ENCODE measurements around the gene IL6R. TPM values are rescaled to one million over a fixed set of nuclear protein-coding genes. Genes with fewer than 3 reads are reported as not detected.

The IL6R gene
- total RNA-seq, 1 donor from 2014 or later, result 10.4 TPM

DNA sequence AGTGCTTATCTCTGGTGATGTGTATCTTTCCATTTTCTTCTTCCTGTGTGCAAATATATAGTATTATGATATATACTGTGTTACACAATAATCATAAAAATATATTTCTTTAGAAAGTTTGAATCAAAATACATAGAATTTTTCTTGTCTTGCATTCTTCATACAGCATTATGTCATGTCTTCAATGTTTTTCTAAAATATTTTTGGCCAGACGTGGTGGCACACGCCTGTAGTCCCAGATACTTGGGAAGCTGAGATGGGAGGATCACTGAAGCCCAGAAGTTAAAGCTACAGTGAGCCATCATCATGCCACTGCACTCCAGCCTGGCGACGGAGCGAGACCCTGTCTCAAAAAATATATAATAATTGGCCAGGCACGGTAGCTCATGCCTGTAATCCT lies 41.6 kb downstream of the IL6R start:
- Mint-ChIP-seq H3K9me3 (ENCODE audit: unreplicated experiment) (no peaks in the 10 kb centered on the region), H3K27ac (ENCODE audit: unreplicated experiment) (peak overlapping the region; percentile 80)

DNA sequence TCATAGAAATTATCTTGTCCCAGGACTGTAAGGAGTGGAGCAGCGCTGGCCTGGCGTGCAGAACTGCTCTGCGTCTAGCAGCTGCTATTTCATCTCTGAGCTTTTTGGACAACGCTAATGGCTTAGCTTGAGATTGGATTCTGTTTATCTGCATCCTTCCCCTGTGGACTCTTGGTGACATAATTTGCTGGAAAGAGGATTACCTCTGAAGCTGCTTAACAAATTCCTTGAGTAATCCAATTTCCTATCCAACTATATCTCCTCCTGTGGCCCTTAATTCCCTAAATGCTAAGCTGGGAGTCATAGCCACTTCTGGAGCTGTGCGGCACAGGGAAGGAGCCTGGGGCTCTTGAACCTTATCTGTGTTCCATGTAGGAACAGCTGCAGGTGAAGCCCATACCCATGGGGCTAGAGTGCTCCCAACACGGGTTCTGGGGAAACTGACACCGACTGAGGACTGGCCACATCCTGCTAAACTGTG lies 43.2 kb downstream of the IL6R start:
- Mint-ChIP-seq H3K27ac (ENCODE audit: unreplicated experiment) (no peak overlapping the region), H3K27me3 (ENCODE audit: unreplicated experiment) (no peaks in the 10 kb centered on the region), H3K4me1 (ENCODE audit: unreplicated experiment) (peaks cover 35% of the 10 kb centered on the region), H3K4me3 (ENCODE audit: unreplicated experiment) (no peak overlapping the region), H3K9me3 (ENCODE audit: unreplicated experiment) (no peaks in the 10 kb centered on the region), H3K36me3 (ENCODE audit: unreplicated experiment) (peaks cover 18% of the 10 kb centered on the region)
- TF ChIP-seq, protein P1, sequence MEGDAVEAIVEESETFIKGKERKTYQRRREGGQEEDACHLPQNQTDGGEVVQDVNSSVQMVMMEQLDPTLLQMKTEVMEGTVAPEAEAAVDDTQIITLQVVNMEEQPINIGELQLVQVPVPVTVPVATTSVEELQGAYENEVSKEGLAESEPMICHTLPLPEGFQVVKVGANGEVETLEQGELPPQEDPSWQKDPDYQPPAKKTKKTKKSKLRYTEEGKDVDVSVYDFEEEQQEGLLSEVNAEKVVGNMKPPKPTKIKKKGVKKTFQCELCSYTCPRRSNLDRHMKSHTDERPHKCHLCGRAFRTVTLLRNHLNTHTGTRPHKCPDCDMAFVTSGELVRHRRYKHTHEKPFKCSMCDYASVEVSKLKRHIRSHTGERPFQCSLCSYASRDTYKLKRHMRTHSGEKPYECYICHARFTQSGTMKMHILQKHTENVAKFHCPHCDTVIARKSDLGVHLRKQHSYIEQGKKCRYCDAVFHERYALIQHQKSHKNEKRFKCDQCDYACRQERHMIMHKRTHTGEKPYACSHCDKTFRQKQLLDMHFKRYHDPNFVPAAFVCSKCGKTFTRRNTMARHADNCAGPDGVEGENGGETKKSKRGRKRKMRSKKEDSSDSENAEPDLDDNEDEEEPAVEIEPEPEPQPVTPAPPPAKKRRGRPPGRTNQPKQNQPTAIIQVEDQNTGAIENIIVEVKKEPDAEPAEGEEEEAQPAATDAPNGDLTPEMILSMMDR (IDR thresholded peaks at IDR 0.05), result no peak
- no peak for DNase-seq (ENCODE audit: extremely low spot score, unreplicated experiment)

More for the DNA sequence above, 41.6 kb downstream of the IL6R start:
- no peak for DNase-seq (ENCODE audit: extremely low spot score, unreplicated experiment)
- peaks cover 37% of the 10 kb centered on the region for H3K4me1 Mint-ChIP-seq (ENCODE audit: unreplicated experiment)
- H3K27me3 Mint-ChIP-seq (ENCODE audit: unreplicated experiment), result no peaks in the 10 kb centered on the region
- peaks cover 14% of the 10 kb centered on the region for H3K36me3 Mint-ChIP-seq (ENCODE audit: unreplicated experiment)
- TF ChIP-seq, protein P1 (IDR thresholded peaks at IDR 0.05), result no peak
- H3K4me3 Mint-ChIP-seq (ENCODE audit: unreplicated experiment), result no peak overlapping the region

DNA sequence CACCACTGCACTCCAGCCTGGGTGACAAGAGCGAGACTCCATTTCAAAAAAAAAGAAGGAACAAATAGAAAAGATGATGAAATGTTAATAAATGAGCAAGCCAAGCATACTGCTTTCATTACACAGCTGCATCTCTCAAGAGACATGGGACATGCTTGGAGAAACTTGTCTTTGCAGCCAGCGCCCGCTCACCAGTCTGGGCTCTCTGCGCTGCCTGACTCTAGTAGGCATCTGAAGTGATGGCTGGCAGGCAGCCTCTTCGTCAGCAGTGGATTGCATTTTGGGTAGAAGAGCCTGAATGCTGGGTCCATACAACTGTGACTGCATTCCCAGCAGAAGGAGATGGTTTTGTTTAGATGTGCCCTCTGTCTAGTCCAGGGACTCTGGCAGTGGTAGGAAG lies 48.0 kb downstream of the IL6R start:
- no peak overlapping the region for H3K4me3 Mint-ChIP-seq (ENCODE audit: unreplicated experiment)
- H3K27me3 Mint-ChIP-seq (ENCODE audit: unreplicated experiment), result no peaks in the 10 kb centered on the region
- peaks cover 24% of the 10 kb centered on the region for H3K4me1 Mint-ChIP-seq (ENCODE audit: unreplicated experiment)
- TF ChIP-seq, protein P1 (IDR thresholded peaks at IDR 0.05), result no peak
- no peaks in the 10 kb centered on the region for H3K9me3 Mint-ChIP-seq (ENCODE audit: unreplicated experiment)
- peaks cover 34% of the 10 kb centered on the region for H3K36me3 Mint-ChIP-seq (ENCODE audit: unreplicated experiment)
- peak overlapping the region; percentile 54 for H3K27ac Mint-ChIP-seq (ENCODE audit: unreplicated experiment)
- no peak for DNase-seq (ENCODE audit: extremely low spot score, unreplicated experiment)

DNA sequence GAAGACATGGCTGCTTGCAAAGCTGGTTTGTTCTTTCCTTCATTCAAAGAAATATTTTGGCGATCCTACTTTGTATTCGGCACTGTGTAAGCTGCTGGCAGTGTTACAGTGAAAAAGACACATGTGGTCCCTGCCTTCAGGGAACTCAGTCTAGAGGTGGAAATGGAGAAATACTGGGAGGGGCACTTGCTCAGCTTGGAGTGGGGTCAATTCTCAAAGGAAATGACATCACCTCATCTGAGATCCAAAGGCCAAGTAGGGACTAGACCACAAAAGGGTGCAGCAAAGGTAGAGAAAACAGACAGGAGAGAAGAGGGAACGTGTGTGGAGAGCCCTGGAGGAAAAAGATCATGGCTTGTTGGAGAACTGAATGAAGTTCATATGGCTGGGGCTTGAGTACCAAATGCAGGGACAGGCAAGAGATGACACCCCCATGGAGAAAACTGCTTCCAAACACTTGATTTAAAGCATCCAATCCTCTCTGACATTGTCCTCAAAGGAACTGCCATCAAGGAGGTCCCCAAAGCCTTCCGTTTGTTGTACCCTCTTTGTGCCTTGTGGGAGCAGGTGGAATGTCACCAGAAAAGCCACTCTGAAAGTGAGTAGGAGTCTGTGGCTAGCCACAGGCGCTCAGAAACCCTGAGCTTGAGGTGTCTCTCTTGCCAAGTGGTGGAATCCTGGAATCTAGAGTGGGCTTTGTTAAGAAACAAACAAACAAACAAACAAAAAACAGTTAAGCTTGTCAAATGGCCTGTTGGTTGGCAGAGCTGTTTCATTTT lies 48.6 kb downstream of the IL6R start:
- Mint-ChIP-seq H3K4me3 (ENCODE audit: unreplicated experiment) (no peak overlapping the region), H3K36me3 (ENCODE audit: unreplicated experiment) (peaks cover 33% of the 10 kb centered on the region), H3K27me3 (ENCODE audit: unreplicated experiment) (no peaks in the 10 kb centered on the region), H3K27ac (ENCODE audit: unreplicated experiment) (peak overlapping the region; percentile 54), H3K9me3 (ENCODE audit: unreplicated experiment) (no peaks in the 10 kb centered on the region), H3K4me1 (ENCODE audit: unreplicated experiment) (peaks cover 25% of the 10 kb centered on the region)
- TF ChIP-seq, protein P1 (IDR thresholded peaks at IDR 0.05), result no peak
- no peak for DNase-seq (ENCODE audit: extremely low spot score, unreplicated experiment)

DNA sequence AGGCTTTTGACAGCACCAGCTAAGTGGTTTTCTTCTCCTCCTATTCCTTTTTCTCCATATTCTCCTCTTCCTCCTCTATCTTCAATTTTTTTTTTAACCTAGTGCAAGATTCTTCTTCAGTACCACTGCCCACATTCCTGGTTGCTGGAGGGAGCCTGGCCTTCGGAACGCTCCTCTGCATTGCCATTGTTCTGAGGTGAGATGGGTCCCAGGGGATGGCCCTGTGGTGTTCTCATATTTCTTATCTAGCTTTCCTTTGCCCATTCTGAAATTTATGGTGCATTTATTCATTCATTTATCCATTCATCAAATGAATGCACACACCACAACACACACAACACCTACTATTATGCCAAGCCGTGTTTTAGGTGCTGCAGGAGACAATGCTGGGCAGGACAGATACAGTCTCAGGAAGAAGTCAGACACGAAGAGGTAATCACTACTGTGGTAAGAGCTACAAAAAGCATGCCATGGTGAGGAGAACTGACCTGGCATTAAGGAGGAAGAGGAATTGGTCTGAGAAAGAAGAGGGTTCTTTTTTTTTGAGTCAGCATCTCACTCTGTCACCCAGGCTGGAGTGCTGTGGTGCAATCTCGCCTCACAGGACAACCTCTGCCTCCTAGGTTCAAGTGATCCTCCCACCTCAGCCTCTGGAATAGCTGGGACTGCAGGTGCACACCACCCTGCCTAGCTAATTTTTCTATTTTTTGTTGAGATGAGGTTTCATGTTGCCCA lies 49.4 kb downstream of the IL6R start:
- peak overlapping the region; percentile 42 for H3K27ac Mint-ChIP-seq (ENCODE audit: unreplicated experiment)
- DNase-seq (ENCODE audit: extremely low spot score, unreplicated experiment), result no peak
- H3K4me3 Mint-ChIP-seq (ENCODE audit: unreplicated experiment), result no peak overlapping the region
- TF ChIP-seq, protein P1 (IDR thresholded peaks at IDR 0.05), result no peak
- peaks cover 33% of the 10 kb centered on the region for H3K4me1 Mint-ChIP-seq (ENCODE audit: unreplicated experiment)
- H3K36me3 Mint-ChIP-seq (ENCODE audit: unreplicated experiment), result peaks cover 31% of the 10 kb centered on the region
- no peaks in the 10 kb centered on the region for H3K9me3 Mint-ChIP-seq (ENCODE audit: unreplicated experiment)
- H3K27me3 Mint-ChIP-seq (ENCODE audit: unreplicated experiment), result no peaks in the 10 kb centered on the region
